H1 (cell line): ENCODE measurements around the gene COL4A2. TPM values are rescaled to one million over a fixed set of nuclear protein-coding genes. Genes with fewer than 3 reads are reported as not detected.

Experiments used
- CHD2 ChIP-seq: IDR thresholded peaks from 2 replicates; pipeline ENCODE4 v1.6.1; 2012; ENCODE audit warnings: low read length, improper control_type of control experiment
- EZH2 ChIP-seq: fragments of 200-600 bp; sonication (generic); IDR thresholded peaks from 2 replicates; pipeline ENCODE4 v1.7.1; 2012; ENCODE audit warnings: low read depth, mild to moderate bottlenecking, moderate library complexity, low read length, inconsistent platforms; ENCODE audit not compliant: severe bottlenecking
- HDAC2 ChIP-seq, 2 experiments: fragments of 300-600 bp in 1 of 2; sonication (generic) in 1 of 2; IDR thresholded peaks; 2 replicates each; pipeline ENCODE4 v1.6.1; 2011 to 2012; ENCODE audit warnings: low read depth in 2 of 2, low read length in 2 of 2, mild to moderate bottlenecking in 2 of 2, moderate library complexity in 2 of 2, borderline replicate concordance in 1 of 2, inconsistent platforms in 1 of 2
- PHF8 ChIP-seq: fragments of 200-600 bp; sonication (generic); conservative IDR thresholded peaks from 2 replicates; pipeline ENCODE4 v1.7.1; 2012; ENCODE audit warnings: low read depth, mild to moderate bottlenecking, inconsistent platforms, low read length, moderate library complexity
- RXRA ChIP-seq: IDR thresholded peaks from 2 replicates; pipeline ENCODE4 v1.6.1; 2011; ENCODE audit warnings: low read depth, mild to moderate bottlenecking, low read length, moderate library complexity; ENCODE audit not compliant: insufficient read depth
- SIN3A ChIP-seq, 2 experiments: IDR thresholded peaks in 1 of 2; conservative IDR thresholded peaks in 1 of 2; 2 replicates each; pipeline ENCODE4 v1.6.1; 2011 to 2012; ENCODE audit warnings: low read length in 2 of 2, improper control_type of control experiment in 1 of 2, low read depth in 1 of 2, mild to moderate bottlenecking in 1 of 2
- SRF ChIP-seq: IDR thresholded peaks from 2 replicates; pipeline ENCODE4 v1.6.1; 2011; ENCODE audit warnings: mild to moderate bottlenecking, low read depth, low read length, moderate library complexity
- TEAD4 ChIP-seq: IDR thresholded peaks from 2 replicates; pipeline ENCODE4 v1.6.1; 2012; ENCODE audit warnings: low read depth, low read length, inconsistent platforms, mixed read lengths
- polyA plus RNA-seq, 7 experiments: library from polyadenylated mRNA; depleted of rRNA in 3 of 7; stranded (reverse) in 5 of 7; unstranded in 2 of 7; fragments of >200 nt in 5 of 7; fragments of 200-250 nt in 2 of 7; gene quantifications; 1 replicate in 5 of 7; 2 replicates in 1 of 7; 4 replicates in 1 of 7; pipeline versions ENCODE4 v1.2.1 to v1.2.3, GENCODE V29; 2011 to 2013; ENCODE audit warnings: missing spikeins in 2 of 7, mixed read lengths in 2 of 7
- total RNA-seq: library from RNA; stranded (reverse); fragmentation: NEBNext Ultra II Directional; extraction: Animal tissue kit (Norgen Biotek cat#: 25700); gene quantifications from 2 replicates; pipeline ENCODE4 v1.2.1, GENCODE V29; 2021
- TF ChIP-seq, protein P1 (sequence below): fragments of 300-600 bp; sonication (generic); IDR thresholded peaks from 2 replicates; pipeline ENCODE4 v1.7.1; 2012; ENCODE audit warnings: low read length, moderate library complexity, mild to moderate bottlenecking, inconsistent platforms; ENCODE audit not compliant: insufficient replicate concordance

The COL4A2 gene
- total and polyA plus RNA-seq, 2 of the 8 experiments (the other 6 are each of a cell fraction or from before 2014, with no cell fraction given) = 80.4 to 87.3 TPM

DNA sequence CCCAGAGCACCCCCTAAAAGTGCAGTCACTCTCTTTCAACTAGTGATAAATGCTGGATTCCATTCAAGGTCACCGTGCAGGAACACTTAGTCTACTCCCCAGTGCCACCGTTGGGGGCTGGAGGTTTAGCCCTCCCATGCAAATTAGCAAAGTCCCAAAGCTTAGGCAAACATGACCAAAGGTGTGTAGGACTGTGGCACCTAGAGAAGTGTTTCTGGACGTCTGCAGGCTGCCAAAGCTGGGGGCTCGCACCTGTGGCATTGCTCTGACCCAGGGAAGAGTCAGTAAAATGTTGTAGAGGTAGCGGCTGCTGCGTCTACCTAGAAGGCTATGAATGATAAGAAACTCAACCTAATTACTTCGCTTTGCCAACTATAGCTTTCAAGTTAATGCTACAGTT lies 14.0 kb upstream of the COL4A2 start (continued):
- TF ChIP-seq, protein P1, sequence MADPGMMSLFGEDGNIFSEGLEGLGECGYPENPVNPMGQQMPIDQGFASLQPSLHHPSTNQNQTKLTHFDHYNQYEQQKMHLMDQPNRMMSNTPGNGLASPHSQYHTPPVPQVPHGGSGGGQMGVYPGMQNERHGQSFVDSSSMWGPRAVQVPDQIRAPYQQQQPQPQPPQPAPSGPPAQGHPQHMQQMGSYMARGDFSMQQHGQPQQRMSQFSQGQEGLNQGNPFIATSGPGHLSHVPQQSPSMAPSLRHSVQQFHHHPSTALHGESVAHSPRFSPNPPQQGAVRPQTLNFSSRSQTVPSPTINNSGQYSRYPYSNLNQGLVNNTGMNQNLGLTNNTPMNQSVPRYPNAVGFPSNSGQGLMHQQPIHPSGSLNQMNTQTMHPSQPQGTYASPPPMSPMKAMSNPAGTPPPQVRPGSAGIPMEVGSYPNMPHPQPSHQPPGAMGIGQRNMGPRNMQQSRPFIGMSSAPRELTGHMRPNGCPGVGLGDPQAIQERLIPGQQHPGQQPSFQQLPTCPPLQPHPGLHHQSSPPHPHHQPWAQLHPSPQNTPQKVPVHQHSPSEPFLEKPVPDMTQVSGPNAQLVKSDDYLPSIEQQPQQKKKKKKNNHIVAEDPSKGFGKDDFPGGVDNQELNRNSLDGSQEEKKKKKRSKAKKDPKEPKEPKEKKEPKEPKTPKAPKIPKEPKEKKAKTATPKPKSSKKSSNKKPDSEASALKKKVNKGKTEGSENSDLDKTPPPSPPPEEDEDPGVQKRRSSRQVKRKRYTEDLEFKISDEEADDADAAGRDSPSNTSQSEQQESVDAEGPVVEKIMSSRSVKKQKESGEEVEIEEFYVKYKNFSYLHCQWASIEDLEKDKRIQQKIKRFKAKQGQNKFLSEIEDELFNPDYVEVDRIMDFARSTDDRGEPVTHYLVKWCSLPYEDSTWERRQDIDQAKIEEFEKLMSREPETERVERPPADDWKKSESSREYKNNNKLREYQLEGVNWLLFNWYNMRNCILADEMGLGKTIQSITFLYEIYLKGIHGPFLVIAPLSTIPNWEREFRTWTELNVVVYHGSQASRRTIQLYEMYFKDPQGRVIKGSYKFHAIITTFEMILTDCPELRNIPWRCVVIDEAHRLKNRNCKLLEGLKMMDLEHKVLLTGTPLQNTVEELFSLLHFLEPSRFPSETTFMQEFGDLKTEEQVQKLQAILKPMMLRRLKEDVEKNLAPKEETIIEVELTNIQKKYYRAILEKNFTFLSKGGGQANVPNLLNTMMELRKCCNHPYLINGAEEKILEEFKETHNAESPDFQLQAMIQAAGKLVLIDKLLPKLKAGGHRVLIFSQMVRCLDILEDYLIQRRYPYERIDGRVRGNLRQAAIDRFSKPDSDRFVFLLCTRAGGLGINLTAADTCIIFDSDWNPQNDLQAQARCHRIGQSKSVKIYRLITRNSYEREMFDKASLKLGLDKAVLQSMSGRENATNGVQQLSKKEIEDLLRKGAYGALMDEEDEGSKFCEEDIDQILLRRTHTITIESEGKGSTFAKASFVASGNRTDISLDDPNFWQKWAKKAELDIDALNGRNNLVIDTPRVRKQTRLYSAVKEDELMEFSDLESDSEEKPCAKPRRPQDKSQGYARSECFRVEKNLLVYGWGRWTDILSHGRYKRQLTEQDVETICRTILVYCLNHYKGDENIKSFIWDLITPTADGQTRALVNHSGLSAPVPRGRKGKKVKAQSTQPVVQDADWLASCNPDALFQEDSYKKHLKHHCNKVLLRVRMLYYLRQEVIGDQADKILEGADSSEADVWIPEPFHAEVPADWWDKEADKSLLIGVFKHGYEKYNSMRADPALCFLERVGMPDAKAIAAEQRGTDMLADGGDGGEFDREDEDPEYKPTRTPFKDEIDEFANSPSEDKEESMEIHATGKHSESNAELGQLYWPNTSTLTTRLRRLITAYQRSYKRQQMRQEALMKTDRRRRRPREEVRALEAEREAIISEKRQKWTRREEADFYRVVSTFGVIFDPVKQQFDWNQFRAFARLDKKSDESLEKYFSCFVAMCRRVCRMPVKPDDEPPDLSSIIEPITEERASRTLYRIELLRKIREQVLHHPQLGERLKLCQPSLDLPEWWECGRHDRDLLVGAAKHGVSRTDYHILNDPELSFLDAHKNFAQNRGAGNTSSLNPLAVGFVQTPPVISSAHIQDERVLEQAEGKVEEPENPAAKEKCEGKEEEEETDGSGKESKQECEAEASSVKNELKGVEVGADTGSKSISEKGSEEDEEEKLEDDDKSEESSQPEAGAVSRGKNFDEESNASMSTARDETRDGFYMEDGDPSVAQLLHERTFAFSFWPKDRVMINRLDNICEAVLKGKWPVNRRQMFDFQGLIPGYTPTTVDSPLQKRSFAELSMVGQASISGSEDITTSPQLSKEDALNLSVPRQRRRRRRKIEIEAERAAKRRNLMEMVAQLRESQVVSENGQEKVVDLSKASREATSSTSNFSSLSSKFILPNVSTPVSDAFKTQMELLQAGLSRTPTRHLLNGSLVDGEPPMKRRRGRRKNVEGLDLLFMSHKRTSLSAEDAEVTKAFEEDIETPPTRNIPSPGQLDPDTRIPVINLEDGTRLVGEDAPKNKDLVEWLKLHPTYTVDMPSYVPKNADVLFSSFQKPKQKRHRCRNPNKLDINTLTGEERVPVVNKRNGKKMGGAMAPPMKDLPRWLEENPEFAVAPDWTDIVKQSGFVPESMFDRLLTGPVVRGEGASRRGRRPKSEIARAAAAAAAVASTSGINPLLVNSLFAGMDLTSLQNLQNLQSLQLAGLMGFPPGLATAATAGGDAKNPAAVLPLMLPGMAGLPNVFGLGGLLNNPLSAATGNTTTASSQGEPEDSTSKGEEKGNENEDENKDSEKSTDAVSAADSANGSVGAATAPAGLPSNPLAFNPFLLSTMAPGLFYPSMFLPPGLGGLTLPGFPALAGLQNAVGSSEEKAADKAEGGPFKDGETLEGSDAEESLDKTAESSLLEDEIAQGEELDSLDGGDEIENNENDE = no peak
- TF ChIP-seq SIN3A (conservative IDR thresholded peaks at IDR 0.05 in 1 of 2, IDR thresholded peaks at IDR 0.05 in 1 of 2; ENCODE audit: low read depth in 1 of 2, low read length in 2 of 2) (no peak), EZH2 (no peak), SRF (no peak), TEAD4 (no peak), CHD2 (no peak), PHF8 (no peak), HDAC2 (IDR thresholded peaks at IDR 0.05; ENCODE audit: borderline replicate concordance in 1 of 2, low read depth in 2 of 2, low read length in 2 of 2) (no peak), RXRA (no peak)
